Spleen (tissue), 11 donors: ENCODE results near the gene CNGA4. TPM values are rescaled to one million over a fixed set of nuclear protein-coding genes. Genes with fewer than 3 reads are reported as not detected.
A peak's percentile ranks its signal among the peaks of the same experiment; 100 is the strongest.

Source experiments
- DNase-seq: peaks from one replicate; pipeline ENCODE4 v3.0.0-alpha.2; 2020
- H3K27ac ChIP-seq, 8 donors: fragments of 200-600 bp; sonication (generic) in 7 of 8; 1 replicate in 4 of 8; 2 replicates in 4 of 8; pipeline versions ENCODE4 v1.5.0 to v1.8.0; 2016 to 2021; ENCODE audit warnings: inconsistent platforms in 4 of 8, mild to moderate bottlenecking in 4 of 8, moderate library complexity in 1 of 8
- H3K27me3 ChIP-seq, 7 donors: fragments of 200-600 bp; sonication (generic) in 6 of 7; replicated peaks in 1 of 7; 1 replicate in 4 of 7; 2 replicates in 3 of 7; pipeline versions ENCODE4 v1.5.0 to v1.8.0; 2016 to 2021; ENCODE audit warnings: inconsistent platforms in 3 of 7, mild to moderate bottlenecking in 1 of 7
- H3K36me3 ChIP-seq, 6 donors: fragments of 200-600 bp; sonication (generic) in 5 of 6; 1 replicate in 4 of 6; 2 replicates in 2 of 6; pipeline versions ENCODE4 v1.5.0 to v1.8.0; 2016 to 2021; ENCODE audit warnings: inconsistent platforms in 2 of 6
- H3K4me1 ChIP-seq, 6 donors: fragments of 200-600 bp; sonication (generic) in 5 of 6; 1 replicate in 3 of 6; 2 replicates in 3 of 6; pipeline versions ENCODE4 v1.5.0 to v1.8.0; 2016 to 2021; ENCODE audit warnings: inconsistent platforms in 3 of 6
- H3K4me3 ChIP-seq, 8 donors: fragments of 200-600 bp; sonication (generic) in 7 of 8; 1 replicate in 4 of 8; 2 replicates in 4 of 8; pipeline versions ENCODE4 v1.5.0 to v1.8.0; 2016 to 2021; ENCODE audit warnings: inconsistent platforms in 4 of 8, mild to moderate bottlenecking in 4 of 8, moderate library complexity in 2 of 8
- H3K9me3 ChIP-seq, 8 donors: fragments of 200-600 bp; sonication (generic) in 7 of 8; 1 replicate in 4 of 8; 2 replicates in 4 of 8; pipeline versions ENCODE4 v1.5.0 to v1.8.0; 2016 to 2021; ENCODE audit warnings: inconsistent platforms in 4 of 8
- CTCF ChIP-seq, 11 experiments: fragments of 200-600 bp in 7 of 11; fragments of 450-650 bp in 4 of 11; sonication (generic) in 4 of 11; IDR thresholded peaks in 8 of 11; conservative IDR thresholded peaks in 3 of 11; 1 replicate in 7 of 11; 2 replicates in 4 of 11; pipeline versions ENCODE4 v1.4.0 to v1.8.0; 2016 to 2021; ENCODE audit warnings: antibody characterized with exemption in 11 of 11, inconsistent platforms in 4 of 11, mild to moderate bottlenecking in 1 of 11
- POLR2A ChIP-seq, 3 donors: fragments of 450-650 bp; IDR thresholded peaks; one replicate each; pipeline ENCODE4 v1.5.1; 2017; ENCODE audit warnings: antibody characterized with exemption in 3 of 3, mild to moderate bottlenecking in 1 of 3
- POLR2AphosphoS5 ChIP-seq, 3 donors: sonication (generic); formaldehyde crosslinking; IDR thresholded peaks; one replicate each; pipeline ENCODE4 v1.5.1; 2017; ENCODE audit warnings: antibody characterized with exemption in 3 of 3
- WGBS, 5 donors: extraction: QIAGEN DNeasy Blood & Tissue Kit in 3 of 5; methylation state at CpG; one replicate each; pipeline versions ENCODE4 v1.1.5 to v1.1.7; 2013 to 2018; 5-methylcytosine and 5-hydroxymethylcytosine counted together
- intact Hi-C: fragments of 100-400 bp; cut with DNase I; formaldehyde crosslinking; loops from one replicate; pipeline ENCODE4 v1.15.0; 2023; ENCODE audit warnings: low total_unique reads
- polyA plus RNA-seq, 3 donors: library from polyadenylated mRNA; stranded (reverse); fragments of 200-250 nt; gene quantifications; one replicate each; pipeline ENCODE4 v1.2.1, GENCODE V29; 2013
- total RNA-seq, 7 donors: library from RNA; depleted of rRNA in 3 of 7; stranded (reverse); fragments of >200 nt in 3 of 7; fragmentation: NEBNext Ultra II Directional in 4 of 7; extraction: Animal tissue kit (Norgen Biotek cat#: 25700) in 4 of 7; gene quantifications; one replicate each; pipeline versions ENCODE4 v1.1.0 to v1.2.1, GENCODE V29; 2016 to 2021
- donor health status: healthy with polysubstance abuse.
- donor health status: DM: no; HTN: no; CAD: no; lungs with moderate emphysema.
- donor health status: DM: no; HTN: no; CAD: no.
- donor health status: Bipolar disorder and iron deficiency.
- donor health status: healthy.
- donor health status: DM: no; HTN: no; CAD: no.
- donor health status: DM: yes; HTN: yes; CAD: no.

Gene CNGA4
- total and polyA plus RNA-seq, 10 donors: 0.06 to 0.60 (median 0.29) TPM; not detected in 2

- H3K36me3 ChIP-seq: no peaks in the 10 kb centered on the region
- TF ChIP-seq POLR2AphosphoS5 (IDR thresholded peaks at IDR 0.05) (no peak), CTCF (IDR thresholded peaks at IDR 0.05 in 8 of 11, conservative IDR thresholded peaks at IDR 0.05 in 3 of 11) (no peak)
- intact Hi-C loops: no loop called here
- WGBS, 5 donors: 85 to 93% (median 88%) methylated on average over 4 of the region's 4 CpGs
- DNase-seq: no peak
- H3K9me3 ChIP-seq: no peaks in the 10 kb centered on the region
- H3K27ac ChIP-seq: no peak overlapping the region
- no peaks in the 10 kb centered on the region for H3K27me3 ChIP-seq
- H3K4me3 ChIP-seq: no peak overlapping the region
- H3K4me1 ChIP-seq: peaks cover 0 to 30% (median 3%) of the 10 kb centered on the region in 6 donors
These were observed 41.3 kb upstream of the CNGA4 start for GRCh38 chr11:6197466-6198200.

GRCh38 chr11:6199174-6199810 is 39.6 kb upstream of the CNGA4 start, which contains the start of gene OR52W1:
Gene OR52W1, plus strand, starts transcription at chr11:6199224. Its CDS starts 0 bp downstream, at chr11:6199224.
- Histone ChIP-seq H3K9me3 (no peaks in the 10 kb centered on the region), H3K4me3 (no peak within 1 kb of the TSS), H3K27ac (peak within 1 kb of the TSS in 3 of 8 donors; percentile 85 to 94 (median 92)), H3K36me3 (no peaks in the 10 kb centered on the region), H3K4me1 (peaks cover 0 to 46% (median 4%) of the 10 kb centered on the region in 6 donors), H3K27me3 (no peaks in the 10 kb centered on the region)
- peak; percentile 71 for DNase-seq
- TF ChIP-seq POLR2A (IDR thresholded peaks at IDR 0.05) (no peak), POLR2AphosphoS5 (IDR thresholded peaks at IDR 0.05) (no peak), CTCF (IDR thresholded peaks at IDR 0.05 in 8 of 11, conservative IDR thresholded peaks at IDR 0.05 in 3 of 11) (no peak)
- intact Hi-C loops: no loop called here
- WGBS, 5 donors: 94 to 100% (median 99%) methylated on average over 4 to 5 of the region's 5 CpGs

GRCh38 chr11:6200975-6201374 is 37.9 kb upstream of the CNGA4 start:
- peaks cover 0 to 60% (median 4%) of the 10 kb centered on the region in 6 donors for H3K4me1 ChIP-seq
- no peak for TF ChIP-seq CTCF (IDR thresholded peaks at IDR 0.05 in 8 of 11, conservative IDR thresholded peaks at IDR 0.05 in 3 of 11)
- TF ChIP-seq POLR2AphosphoS5 (IDR thresholded peaks at IDR 0.05): peak in 1 of 3 donors; percentile 81
- intact Hi-C loops: no loop called here
- H3K4me3 ChIP-seq: peak overlapping the region in 1 of 8 donors; percentile 33
- 44 to 66% (median 56%) methylated on average over 4 of the region's 4 CpGs for WGBS, 5 donors
- DNase-seq: peak; percentile 85
- no peaks in the 10 kb centered on the region for H3K27me3 ChIP-seq
- H3K9me3 ChIP-seq: no peaks in the 10 kb centered on the region
- peaks cover 0 to 16% (median 6%) of the 10 kb centered on the region in 6 donors for H3K36me3 ChIP-seq
- peak overlapping the region; percentile 42 to 94 (median 84) for H3K27ac ChIP-seq

GRCh38 chr11:6201481-6201880 is 37.4 kb upstream of the CNGA4 start:
- intact Hi-C loops: no loop called here
- TF ChIP-seq CTCF (IDR thresholded peaks at IDR 0.05 in 8 of 11, conservative IDR thresholded peaks at IDR 0.05 in 3 of 11): no peak
- TF ChIP-seq POLR2AphosphoS5 (IDR thresholded peaks at IDR 0.05): no peak
- TF ChIP-seq POLR2A (IDR thresholded peaks at IDR 0.05): no peak
- H3K27ac ChIP-seq: peak overlapping the region; percentile 42 to 94 (median 84)
- WGBS, 5 donors: 40 to 79% (median 58%) methylated on average over 2 of the region's 2 CpGs
- no peaks in the 10 kb centered on the region for H3K9me3 ChIP-seq
- H3K4me1 ChIP-seq: peaks cover 0 to 60% (median 4%) of the 10 kb centered on the region in 6 donors
- DNase-seq: no peak
- H3K27me3 ChIP-seq: no peaks in the 10 kb centered on the region
- H3K4me3 ChIP-seq: peak overlapping the region in 1 of 8 donors; percentile 33
- H3K36me3 ChIP-seq: peaks cover 0 to 21% (median 8%) of the 10 kb centered on the region in 6 donors
